GM12865 (cell line): ENCODE measurements around the gene FRMD4A.
A peak's percentile ranks its signal among the peaks of the same experiment; 100 is the strongest.
"Not testable (repeated sequence)": the region's sequence is repeated elsewhere in the genome, so short reads cannot be mapped to it uniquely, and the experiment has no call there.

ENCODE experiments used
- DNase-seq: peaks from one replicate; pipeline ENCODE4 v3.0.0; 2010; ENCODE audit warnings: low read depth
- H3K4me3 ChIP-seq: 2 replicates; pipeline ENCODE4 v1.5.1; 2011; ENCODE audit warnings: mild to moderate bottlenecking, low read depth, low read length, control low read depth
- TF ChIP-seq, protein P1 (sequence below): IDR thresholded peaks from 2 replicates; pipeline ENCODE4 v1.5.1; 2011; ENCODE audit warnings: low read length, control low read depth, low read depth, inconsistent platforms; ENCODE audit not compliant: insufficient read depth; ENCODE audit errors: missing control alignments

Gene FRMD4A

DNA sequence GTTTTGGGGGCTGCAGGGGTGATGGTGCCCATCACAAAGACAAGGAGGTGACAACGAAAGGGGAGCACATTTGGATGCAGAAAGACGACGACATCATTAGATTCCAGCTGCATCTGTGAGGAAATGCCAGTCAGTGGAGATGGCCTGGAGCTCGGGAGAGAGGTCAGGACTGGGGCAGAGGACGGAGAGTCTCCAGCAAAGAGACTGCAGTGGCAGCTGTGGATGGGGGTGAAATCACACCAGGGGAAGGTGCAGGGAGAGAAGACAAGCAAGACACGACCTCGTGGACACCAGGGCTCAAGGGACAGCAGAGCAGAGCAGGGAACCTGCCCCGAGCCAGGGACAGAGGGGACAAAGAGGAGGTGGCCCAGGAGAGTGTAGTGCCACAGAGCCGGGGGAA is 540.5 kb downstream of the FRMD4A start:
- H3K4me3 ChIP-seq, result no peak overlapping the region
- DNase-seq, result no peak
- TF ChIP-seq, protein P1, sequence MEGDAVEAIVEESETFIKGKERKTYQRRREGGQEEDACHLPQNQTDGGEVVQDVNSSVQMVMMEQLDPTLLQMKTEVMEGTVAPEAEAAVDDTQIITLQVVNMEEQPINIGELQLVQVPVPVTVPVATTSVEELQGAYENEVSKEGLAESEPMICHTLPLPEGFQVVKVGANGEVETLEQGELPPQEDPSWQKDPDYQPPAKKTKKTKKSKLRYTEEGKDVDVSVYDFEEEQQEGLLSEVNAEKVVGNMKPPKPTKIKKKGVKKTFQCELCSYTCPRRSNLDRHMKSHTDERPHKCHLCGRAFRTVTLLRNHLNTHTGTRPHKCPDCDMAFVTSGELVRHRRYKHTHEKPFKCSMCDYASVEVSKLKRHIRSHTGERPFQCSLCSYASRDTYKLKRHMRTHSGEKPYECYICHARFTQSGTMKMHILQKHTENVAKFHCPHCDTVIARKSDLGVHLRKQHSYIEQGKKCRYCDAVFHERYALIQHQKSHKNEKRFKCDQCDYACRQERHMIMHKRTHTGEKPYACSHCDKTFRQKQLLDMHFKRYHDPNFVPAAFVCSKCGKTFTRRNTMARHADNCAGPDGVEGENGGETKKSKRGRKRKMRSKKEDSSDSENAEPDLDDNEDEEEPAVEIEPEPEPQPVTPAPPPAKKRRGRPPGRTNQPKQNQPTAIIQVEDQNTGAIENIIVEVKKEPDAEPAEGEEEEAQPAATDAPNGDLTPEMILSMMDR, result no peak

DNA sequence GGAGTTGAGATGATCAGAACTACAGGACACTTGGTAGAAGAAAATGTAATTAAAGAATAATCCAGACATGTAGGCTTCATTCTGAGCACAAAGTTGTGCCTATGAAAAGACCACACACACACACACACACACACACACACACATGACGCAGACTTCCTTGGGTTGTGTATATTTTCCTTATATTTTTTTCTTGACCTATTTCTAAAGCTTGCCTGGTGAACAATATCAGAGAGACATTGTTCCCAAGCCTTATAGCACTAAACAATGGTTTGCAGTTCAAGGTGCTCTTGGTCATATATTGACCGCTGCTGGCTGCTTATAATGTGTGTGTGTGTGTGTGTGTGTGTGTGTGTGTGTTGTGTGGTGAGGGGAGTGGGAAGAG is 541.3 kb downstream of the FRMD4A start:
- TF ChIP-seq, protein P1, result no peak
- DNase-seq, result no peak
- no peak overlapping the region for H3K4me3 ChIP-seq

DNA sequence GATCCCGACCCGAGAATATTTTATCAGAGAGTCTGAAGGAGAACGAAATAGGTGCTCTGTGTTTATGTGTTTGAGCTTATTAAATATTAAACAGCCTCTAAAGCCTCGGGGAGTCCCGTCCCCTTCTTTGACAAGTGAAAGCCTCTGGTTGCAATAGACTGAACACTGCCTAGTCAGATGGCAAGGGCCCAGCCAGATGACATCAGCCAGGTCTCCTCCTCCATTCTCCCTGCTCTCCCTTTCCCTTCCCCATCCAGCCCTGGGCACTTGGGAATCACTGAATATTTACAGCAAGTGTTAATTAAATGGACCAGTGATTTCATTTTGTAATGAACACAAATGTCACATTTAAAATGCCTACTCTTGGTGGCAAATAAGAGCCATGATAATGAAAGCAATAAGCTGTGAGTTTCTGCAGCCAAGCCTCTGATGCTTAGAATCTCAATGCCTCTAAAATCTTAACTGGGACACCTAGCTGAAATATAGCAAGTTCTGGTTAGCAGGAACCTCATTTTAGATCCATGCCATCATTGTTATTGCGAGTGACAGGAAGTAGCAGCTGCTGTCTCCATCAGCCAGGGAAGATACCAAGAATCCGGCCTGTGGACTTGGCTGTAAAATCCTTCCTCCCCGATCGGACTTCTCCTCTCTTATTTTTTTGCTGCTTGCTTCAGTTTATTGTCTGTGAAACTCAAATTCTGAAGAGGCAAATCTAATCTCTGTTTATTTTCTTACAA is 541.8 kb downstream of the FRMD4A start:
- H3K4me3 ChIP-seq, result no peak overlapping the region
- DNase-seq, result peak; percentile 37
- TF ChIP-seq, protein P1, result no peak

DNA sequence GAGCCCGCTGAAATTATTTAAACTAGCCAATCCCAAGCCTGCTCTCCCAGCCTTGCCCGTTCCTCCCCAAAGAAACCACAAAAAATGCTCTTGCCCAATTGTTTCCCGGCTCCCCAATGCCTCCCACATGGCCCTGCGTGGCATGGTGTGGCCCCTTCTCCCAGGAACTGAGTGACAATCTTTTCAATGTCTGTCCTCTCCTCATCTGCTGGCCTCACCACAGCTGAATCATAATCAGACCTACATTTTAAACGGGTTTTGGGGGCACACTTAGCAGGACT is 542.5 kb downstream of the FRMD4A start:
- TF ChIP-seq, protein P1, result no peak
- DNase-seq, result no peak
- no peak overlapping the region for H3K4me3 ChIP-seq

DNA sequence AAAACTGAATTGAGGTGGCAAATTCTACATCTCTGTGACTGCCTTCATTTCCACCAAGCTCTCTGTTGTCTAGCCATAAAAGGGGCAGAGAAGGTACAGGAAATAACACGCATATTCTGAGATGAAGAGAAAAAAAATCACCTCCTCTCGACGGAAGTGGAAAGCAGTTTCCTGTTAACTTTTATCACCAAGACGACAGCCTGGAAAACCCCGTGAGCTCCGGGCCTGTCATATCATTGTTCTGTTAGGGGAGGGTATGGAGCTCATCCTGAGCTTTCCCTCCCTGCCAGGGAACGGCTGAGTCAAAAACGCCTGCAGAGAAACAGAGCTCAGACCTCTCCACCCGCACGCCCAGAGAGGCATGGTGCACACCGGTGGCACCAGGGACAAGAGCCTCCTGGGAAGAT is 543.7 kb downstream of the FRMD4A start:
- DNase-seq, result peak; percentile 90
- no peak overlapping the region; the same call in 1 of the 2 replicates for H3K4me3 ChIP-seq
- TF ChIP-seq, protein P1, result no peak

DNA sequence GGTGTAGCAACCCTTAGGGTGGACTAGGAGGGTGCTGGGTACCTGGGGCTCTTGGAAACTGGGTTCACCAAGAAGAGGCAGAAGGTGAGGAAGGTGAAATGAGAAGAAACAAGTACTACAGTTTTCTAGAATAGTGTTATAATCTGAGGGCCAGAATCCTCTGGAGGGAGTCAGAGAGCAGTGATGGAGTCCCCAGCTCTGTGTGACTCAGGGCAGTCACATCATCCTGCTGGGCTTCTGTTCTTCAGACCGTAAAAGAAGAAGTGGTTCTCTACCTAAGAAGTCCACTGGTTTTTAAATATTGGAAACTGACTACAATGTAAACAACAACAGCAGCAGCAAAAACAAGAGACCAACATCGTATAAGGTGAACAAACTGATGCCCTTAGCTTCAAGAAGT is 546.7 kb downstream of the FRMD4A start:
- DNase-seq, result peak; percentile 64
- no peak overlapping the region for H3K4me3 ChIP-seq
- TF ChIP-seq, protein P1, result peak; percentile 32

DNA sequence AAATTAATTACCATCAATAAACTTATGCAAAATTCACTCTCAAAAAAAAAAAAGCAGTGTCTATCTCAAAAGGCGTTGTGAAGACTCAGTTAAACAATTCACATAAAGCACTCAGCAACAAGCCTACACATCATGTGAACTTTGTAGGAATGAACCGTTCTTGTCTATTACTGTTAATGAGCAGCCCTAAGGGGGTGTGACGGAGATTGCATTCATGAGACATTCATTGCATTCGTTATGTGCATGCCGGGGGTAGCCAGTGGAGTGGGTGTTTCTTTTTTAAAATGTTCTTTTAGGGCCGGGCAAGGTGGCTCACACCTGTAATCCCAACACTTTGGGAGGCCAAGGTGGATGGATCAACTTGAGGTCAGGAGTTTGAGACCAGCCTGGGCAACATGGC is 551.0 kb downstream of the FRMD4A start:
- TF ChIP-seq, protein P1, result no peak
- no peak for DNase-seq
- H3K4me3 ChIP-seq, result no peak overlapping the region

DNA sequence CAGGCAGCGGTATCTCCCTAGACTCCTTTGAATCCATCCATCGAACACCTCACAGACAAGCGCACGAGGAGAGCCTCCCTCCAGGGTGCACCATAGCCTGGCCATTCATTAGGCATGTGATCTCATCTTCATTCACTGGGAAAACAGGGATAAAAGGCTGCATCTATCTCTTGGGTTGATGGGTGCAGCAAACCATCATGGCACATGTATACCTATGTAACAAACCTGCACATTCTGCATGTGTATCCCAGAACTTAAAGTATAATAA is 552.1 kb downstream of the FRMD4A start:
- not testable (repeated sequence) for DNase-seq, H3K4me3 ChIP-seq
